Breast epithelium (tissue), 3 donors: ENCODE results near the gene MOGAT1.

Source experiments
- POLR2A ChIP-seq: fragments of 450-650 bp; IDR thresholded peaks from one replicate; pipeline ENCODE4 v1.6.1; 2016; ENCODE audit warnings: antibody characterized with exemption, mild to moderate bottlenecking, moderate library complexity
- POLR2AphosphoS5 ChIP-seq, 3 donors: sonication (generic); formaldehyde crosslinking; IDR thresholded peaks; one replicate each; pipeline ENCODE4 v1.6.1; 2017; ENCODE audit warnings: antibody characterized with exemption in 3 of 3
- TF ChIP-seq, protein P1 (sequence below), 3 donors: fragments of 450-650 bp; IDR thresholded peaks; one replicate each; pipeline ENCODE4 v1.5.1; 2016 to 2017; ENCODE audit warnings: antibody characterized with exemption in 3 of 3, mild to moderate bottlenecking in 3 of 3, moderate library complexity in 3 of 3

GRCh38 chr2:222653280-222653679 is 18.2 kb upstream of the MOGAT1 start:
- no peak for TF ChIP-seq POLR2A
- no peak for TF ChIP-seq POLR2AphosphoS5 (IDR thresholded peaks at IDR 0.05)
- TF ChIP-seq, protein P1, sequence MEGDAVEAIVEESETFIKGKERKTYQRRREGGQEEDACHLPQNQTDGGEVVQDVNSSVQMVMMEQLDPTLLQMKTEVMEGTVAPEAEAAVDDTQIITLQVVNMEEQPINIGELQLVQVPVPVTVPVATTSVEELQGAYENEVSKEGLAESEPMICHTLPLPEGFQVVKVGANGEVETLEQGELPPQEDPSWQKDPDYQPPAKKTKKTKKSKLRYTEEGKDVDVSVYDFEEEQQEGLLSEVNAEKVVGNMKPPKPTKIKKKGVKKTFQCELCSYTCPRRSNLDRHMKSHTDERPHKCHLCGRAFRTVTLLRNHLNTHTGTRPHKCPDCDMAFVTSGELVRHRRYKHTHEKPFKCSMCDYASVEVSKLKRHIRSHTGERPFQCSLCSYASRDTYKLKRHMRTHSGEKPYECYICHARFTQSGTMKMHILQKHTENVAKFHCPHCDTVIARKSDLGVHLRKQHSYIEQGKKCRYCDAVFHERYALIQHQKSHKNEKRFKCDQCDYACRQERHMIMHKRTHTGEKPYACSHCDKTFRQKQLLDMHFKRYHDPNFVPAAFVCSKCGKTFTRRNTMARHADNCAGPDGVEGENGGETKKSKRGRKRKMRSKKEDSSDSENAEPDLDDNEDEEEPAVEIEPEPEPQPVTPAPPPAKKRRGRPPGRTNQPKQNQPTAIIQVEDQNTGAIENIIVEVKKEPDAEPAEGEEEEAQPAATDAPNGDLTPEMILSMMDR (IDR thresholded peaks at IDR 0.05) = no peak
